Measurements from ENCODE around the gene HKDC1.

HKDC1 gene

DNA sequence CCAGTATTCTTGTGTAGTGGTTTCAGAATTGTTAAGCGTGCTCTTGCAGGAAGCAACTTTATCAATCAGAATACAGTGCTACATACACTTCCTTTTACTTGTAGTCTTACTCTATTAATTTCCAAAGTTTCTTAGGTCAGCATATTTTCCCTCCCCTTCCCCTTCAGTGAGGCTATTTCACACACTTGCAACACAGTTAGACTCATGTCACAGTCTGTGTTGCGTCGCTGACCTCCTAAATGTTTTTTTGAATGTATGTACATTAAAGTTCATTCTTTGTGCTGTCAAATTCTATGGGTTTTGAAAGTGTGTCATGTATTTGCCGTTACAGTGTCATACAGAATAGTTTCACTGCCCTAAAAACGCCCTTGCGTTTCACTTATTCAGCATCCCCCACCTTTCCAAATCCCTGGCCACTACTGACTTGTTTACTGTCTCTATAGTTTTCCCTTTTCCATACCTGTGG, 5.4 kb upstream of the HKDC1 start:
- H3K9me3 ChIP-seq (ENCODE audit: severe bottlenecking), result no peaks in the 10 kb centered on the region
- H3K27ac ChIP-seq, result no peak overlapping the region
- no peak overlapping the region for H3K4me3 ChIP-seq (ENCODE audit: low read depth, low read length)
- TF ChIP-seq CTCF (IDR thresholded peaks at IDR 0.05; ENCODE audit: low read depth, low read length), result no peak
- H3K27me3 ChIP-seq (ENCODE audit: insufficient read depth, low read depth, severe bottlenecking), result no peaks in the 10 kb centered on the region
- no peaks in the 10 kb centered on the region for H3K36me3 ChIP-seq
- no peak for DNase-seq

- no peak overlapping the region for H3K4me3 ChIP-seq (ENCODE audit: low read depth, low read length)
- no peaks in the 10 kb centered on the region for H3K36me3 ChIP-seq
- H3K9me3 ChIP-seq (ENCODE audit: severe bottlenecking), result no peaks in the 10 kb centered on the region
- no peak for DNase-seq
- no peak for TF ChIP-seq CTCF (IDR thresholded peaks at IDR 0.05; ENCODE audit: low read depth, low read length)
- H3K27ac ChIP-seq, result no peak overlapping the region
- H3K27me3 ChIP-seq (ENCODE audit: insufficient read depth, low read depth, severe bottlenecking), result no peaks in the 10 kb centered on the region
Measured at GRCh38 chr10:69215405-69216171, 4.5 kb upstream of the HKDC1 start.

- TF ChIP-seq CTCF (IDR thresholded peaks at IDR 0.05; ENCODE audit: low read depth, low read length), result no peak
- peak overlapping the region; percentile 21 for H3K27ac ChIP-seq
- H3K36me3 ChIP-seq, result no peaks in the 10 kb centered on the region
- DNase-seq, result no peak
- H3K27me3 ChIP-seq (ENCODE audit: insufficient read depth, low read depth, severe bottlenecking), result no peaks in the 10 kb centered on the region
- no peaks in the 10 kb centered on the region for H3K9me3 ChIP-seq (ENCODE audit: severe bottlenecking)
- H3K4me3 ChIP-seq (ENCODE audit: low read depth, low read length), result no peak overlapping the region
Measured at GRCh38 chr10:69216577-69217118, 3.5 kb upstream of the HKDC1 start.

- H3K4me3 ChIP-seq (ENCODE audit: low read depth, low read length), result no peak overlapping the region
- H3K27ac ChIP-seq, result peak overlapping the region; percentile 21
- DNase-seq, result no peak
- no peaks in the 10 kb centered on the region for H3K36me3 ChIP-seq
- H3K9me3 ChIP-seq (ENCODE audit: severe bottlenecking), result no peaks in the 10 kb centered on the region
- no peaks in the 10 kb centered on the region for H3K27me3 ChIP-seq (ENCODE audit: insufficient read depth, low read depth, severe bottlenecking)
- no peak for TF ChIP-seq CTCF (IDR thresholded peaks at IDR 0.05; ENCODE audit: low read depth, low read length)
Measured at GRCh38 chr10:69217119-69217754, 2.9 kb upstream of the HKDC1 start.

- DNase-seq, result no peak
Measured at GRCh38 chr10:69218831-69219230, 1.3 kb upstream of the HKDC1 start.

More at GRCh38 chr10:69218831-69219230, 1.3 kb upstream of the HKDC1 start:
- H3K27ac ChIP-seq, result no peak overlapping the region
- H3K4me3 ChIP-seq (ENCODE audit: low read depth, low read length), result no peak overlapping the region
- H3K36me3 ChIP-seq, result no peaks in the 10 kb centered on the region
- H3K9me3 ChIP-seq (ENCODE audit: severe bottlenecking), result no peaks in the 10 kb centered on the region
- no peaks in the 10 kb centered on the region for H3K27me3 ChIP-seq (ENCODE audit: insufficient read depth, low read depth, severe bottlenecking)
- TF ChIP-seq CTCF (IDR thresholded peaks at IDR 0.05; ENCODE audit: low read depth, low read length), result no peak
